Mucosa of gallbladder (tissue), 1 donor: ENCODE measurements around the gene PIK3CD. TPM values are rescaled to one million over a fixed set of nuclear protein-coding genes. Genes with fewer than 3 reads are reported as not detected.
"Not testable (repeated sequence)": the region's sequence is repeated elsewhere in the genome, so short reads cannot be mapped to it uniquely, and the experiment has no call there.

ENCODE experiments used
- DNase-seq: peaks from one replicate; pipeline ENCODE4 v3.0.0-alpha.2; 2020; ENCODE audit warnings: low spot score
- total RNA-seq: library from RNA; stranded (reverse); gene quantifications from one replicate; pipeline ENCODE4 v1.2.1, GENCODE V29; 2021
- donor health status: DM: no; HTN: no; CAD: no.

PIK3CD gene
- total RNA-seq, 1 donor from 2014 or later: 17.6 TPM

DNA sequence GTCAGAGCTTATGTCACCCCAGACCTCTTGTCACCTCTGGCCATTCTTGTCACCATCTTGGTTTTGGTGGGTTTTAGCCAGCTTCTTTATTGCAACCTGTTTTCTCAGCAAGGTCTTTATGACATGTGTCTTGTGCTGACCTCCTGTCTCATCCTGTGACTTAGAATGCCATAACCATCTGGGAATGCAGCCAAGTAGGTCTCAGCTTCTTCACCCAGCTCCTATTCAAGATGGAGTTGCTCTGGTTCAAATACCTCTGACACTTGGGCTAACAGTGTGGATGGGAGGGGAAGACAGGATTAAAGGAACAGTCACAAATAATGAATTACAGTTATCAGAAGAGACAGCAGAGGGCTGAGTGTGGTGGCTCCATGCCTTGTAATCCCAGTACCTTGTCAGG, 30.5 kb upstream of the PIK3CD start:
- DNase-seq: no peak

DNA sequence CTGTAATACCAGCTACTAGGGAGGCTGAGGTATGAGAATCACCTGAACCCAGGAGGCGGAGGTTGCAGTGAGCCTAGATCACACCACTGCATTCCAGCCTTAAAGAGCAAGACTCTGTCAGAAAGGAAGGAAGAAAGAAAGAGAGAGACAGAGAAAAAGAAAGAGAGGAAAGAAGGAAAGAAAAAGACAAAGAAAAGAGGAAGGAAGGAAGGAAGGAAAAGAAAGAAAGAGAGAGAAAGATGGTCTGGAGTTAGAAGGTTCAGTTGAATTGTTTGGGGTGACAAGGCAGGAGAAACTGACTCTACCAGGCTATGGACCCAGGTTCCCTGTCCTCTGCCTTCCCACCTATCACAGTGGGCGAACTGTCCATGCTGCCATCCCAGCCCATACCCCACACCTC, 27.4 kb upstream of the PIK3CD start:
- no peak for DNase-seq

DNA sequence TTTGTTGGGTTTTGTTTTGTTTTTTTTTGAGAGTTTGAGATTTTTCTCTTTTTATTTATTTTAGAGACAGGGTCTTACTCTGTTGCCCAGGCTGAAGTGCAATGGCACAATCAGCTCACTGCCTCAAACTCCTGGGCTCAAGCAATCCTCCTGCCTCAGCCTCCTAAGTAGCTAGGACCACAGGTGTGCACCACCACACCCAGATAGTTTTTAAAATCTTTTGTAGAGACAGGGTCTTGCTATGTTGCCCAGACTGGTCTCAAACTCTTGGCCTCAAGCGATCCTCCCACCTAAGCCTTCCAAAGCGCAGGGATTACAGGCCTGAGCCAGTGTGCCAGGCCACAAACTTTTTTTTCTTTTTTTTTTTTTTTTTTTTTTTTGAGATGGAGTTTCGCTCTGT, 26.5 kb upstream of the PIK3CD start:
- not testable (repeated sequence) for DNase-seq

DNA sequence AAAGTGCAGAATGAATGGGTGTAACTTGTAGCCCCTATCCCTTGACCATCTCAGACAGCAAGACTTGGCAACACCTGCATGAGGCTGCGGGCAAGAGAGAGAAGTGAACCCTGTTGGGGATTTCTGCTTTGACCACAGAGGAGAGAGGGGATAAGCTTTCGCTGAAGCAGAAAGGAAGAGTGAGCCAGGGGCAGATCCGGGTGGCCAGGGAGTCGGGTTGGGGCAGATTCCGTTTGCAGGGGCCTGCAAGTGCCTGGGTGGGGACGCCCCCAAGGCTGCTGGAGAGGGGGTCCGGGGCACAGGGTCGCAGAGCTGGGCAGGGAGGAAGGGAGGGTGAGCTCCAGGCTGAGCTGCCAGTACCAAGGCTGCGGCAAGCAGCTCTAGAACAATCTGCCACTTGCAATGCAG, 25.3 kb upstream of the PIK3CD start:
- no peak for DNase-seq

DNA sequence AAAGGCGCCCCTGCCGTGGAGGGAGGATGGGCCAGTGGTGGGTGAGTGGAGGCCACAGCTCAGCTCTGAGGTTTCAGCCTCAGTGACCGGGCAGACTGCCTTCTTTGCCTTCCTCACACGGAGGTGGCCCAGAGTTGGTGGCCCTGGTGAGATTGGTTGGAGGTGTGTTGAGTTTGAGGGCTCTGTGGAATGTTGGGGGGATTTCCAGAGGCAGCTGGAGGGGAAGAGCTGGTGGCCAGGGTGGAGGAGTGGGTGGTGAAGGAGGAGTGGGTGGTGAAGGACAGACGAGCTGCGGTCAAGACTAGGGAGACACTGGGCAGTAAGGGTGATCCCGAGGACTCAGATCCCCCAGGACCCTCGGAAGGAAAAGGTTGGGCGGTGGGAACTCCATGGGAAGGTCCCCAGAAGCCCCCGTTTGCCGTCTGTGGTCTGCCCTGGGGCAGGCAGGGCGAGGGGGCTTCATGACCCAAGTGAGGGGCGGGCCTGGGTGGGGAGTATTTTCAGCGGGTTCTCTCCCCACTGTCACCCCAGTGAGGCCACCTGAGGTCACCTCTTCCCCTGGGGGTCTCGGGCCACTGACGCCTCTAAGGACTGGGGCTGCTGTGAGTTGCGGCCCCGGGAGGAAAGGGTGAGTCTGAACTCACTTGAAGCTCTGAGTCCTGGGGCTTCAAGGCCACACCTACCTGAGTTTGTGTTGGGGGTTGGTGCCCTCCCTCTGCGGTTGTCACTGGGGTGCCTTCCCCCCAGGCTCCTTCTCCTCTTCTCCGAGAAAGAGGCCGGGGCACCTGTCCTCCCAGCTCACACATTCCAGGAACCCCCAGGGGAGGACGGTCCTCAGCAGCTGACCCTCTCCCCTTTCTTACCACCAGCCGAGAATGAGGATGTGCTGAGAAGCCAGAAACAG, 22.7 kb upstream of the PIK3CD start:
- no peak for DNase-seq

DNA sequence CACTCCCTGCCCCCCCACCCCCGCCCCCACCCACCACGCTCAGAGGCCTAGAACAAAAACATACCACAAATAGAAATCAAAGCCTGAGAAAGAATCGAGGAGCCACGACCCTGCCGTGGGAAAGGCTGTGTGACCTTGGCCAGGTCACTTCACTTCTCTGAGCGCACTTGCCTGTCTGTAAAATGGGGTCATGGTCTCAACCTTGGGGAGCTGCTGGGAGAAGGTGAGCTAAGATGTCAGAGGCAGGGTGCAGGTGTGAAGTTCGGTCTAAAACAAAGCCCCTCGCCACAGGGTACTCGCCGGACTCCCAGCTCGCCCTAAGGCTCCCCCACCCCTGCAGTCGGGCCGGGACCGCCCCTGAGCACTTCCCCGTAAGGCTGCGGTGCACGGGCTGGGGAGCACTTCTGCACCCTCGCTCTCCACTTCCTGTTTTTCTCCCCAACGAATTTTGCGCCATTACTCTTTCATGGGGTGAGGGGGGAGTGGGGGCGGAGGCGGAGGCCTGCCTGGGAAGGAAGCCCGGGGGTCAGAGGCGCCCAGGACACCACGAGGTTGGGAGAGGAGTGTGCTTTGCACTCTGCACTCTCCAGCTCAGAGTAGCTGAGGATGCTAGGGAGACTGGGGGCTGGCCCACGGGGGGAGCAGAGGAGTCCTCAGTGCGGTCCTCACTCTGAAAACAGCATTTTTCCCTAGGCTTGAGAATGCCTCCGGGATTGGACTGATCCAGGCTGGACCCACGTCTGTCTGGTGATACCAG, 21.9 kb upstream of the PIK3CD start:
- peak; percentile 45 for DNase-seq

DNA sequence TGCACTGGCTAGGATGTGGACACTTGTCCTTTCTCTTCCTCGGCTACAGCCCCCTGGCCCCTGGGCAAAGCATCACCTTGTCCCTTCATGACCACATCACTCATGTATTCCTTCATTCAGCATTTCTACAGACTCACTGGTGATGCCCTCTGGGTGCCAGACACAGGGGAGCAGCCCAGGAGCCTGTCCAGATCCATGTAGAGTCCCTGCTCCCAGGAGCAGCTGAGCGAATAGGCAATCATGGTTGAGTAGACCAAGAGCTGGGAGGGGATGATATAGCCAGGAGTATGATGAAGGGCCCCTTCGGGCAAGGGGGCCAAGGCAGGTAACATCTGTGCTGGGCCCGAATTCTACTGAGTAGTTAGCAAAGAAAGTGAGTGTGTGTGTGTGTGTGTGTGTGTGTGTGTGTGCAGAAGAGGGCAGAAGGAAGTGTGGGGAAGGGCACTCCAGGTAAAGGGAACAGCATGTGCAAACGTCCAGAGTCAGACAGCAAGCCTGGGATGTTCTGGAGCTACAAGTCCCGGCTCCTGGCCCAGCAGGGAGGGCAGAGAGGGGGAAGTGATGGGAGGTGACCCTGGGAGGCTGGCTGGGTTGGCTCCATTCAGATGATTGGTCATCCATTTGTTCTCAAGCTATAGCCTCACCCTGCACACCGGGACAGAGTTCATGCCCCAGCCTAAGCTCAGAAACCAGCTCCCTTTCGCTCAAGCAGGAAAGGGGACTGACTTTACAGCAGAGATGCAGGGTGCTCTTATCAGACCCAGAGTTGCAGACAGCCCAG, 21.0 kb upstream of the PIK3CD start:
- DNase-seq: no peak

DNA sequence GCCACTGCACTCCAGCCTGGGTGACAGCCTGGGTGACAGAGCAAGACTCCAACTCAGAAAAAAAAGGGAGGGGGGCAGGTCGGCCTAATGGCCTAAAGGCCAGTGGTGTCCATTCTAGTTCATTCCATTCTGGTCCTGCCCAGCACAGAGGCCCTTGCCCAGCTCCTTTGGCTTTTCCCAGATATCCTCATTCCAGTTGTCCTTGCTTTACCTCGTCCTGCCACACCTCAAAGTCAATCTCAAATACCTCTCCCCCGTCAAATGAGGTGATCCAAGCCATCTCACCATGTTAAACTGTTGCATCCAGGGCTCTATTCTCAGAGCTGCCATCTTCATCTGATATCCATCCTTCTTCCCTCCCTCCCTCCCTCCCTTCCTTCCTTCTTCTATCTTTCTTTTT, 19.9 kb upstream of the PIK3CD start:
- no peak for DNase-seq

DNA sequence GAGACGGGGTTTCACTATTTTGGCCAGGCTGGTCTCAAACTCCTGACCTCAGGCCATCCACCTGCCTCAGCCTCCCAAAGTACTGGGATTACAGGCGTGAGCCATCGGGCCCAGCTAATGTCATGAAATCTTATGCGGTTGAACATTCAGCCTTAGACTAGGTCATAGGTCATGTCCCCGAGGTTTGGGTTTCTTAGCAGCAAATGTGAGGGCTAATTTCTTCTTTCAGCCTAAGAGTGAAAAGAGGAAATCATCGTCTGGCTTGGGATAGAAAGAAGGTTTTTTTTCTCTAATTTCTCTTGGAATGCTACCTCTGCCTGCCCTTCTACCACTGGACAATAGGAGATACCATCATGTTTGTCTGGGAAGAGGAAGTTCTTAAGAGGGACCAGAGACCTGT, 18.0 kb upstream of the PIK3CD start:
- no peak for DNase-seq

DNA sequence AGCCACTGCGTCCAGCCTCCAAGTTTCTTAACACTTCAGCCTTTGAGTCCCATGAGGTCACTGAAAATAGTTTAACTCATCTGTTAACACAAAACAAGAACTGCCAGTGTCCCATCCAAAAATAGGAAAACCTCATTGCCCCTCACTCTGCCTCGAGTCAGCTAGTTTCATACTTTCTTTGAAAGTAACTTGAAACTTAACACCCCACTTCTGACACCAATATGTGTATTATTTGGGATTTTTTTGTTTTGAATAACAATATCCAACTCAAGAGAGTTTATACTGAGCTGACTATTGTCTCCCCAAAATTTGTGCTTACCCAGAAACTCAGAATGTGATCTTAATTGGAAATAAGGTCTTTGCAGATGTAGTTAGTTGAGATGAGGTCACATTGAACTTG, 16.9 kb upstream of the PIK3CD start:
- DNase-seq: no peak

DNA sequence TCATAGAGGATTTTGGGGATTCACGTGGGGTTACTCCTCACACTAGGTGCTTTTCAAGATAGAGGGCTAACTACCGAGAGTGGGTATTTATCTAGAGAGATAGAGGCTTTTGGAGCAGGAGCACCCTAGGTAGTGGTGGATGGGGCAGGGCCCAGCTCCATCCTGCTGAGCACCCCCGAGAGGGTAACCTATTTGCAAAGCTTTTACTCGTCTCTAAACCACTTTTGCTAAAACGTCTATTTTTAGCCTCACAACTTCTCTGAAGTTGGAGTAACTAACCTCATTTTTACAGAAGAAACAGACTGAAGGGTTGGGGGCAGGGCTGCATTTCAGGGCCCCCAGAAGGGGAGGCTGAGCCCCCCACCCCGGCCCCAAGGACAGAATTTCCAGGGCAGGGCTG, 12.3 kb upstream of the PIK3CD start:
- no peak for DNase-seq

DNA sequence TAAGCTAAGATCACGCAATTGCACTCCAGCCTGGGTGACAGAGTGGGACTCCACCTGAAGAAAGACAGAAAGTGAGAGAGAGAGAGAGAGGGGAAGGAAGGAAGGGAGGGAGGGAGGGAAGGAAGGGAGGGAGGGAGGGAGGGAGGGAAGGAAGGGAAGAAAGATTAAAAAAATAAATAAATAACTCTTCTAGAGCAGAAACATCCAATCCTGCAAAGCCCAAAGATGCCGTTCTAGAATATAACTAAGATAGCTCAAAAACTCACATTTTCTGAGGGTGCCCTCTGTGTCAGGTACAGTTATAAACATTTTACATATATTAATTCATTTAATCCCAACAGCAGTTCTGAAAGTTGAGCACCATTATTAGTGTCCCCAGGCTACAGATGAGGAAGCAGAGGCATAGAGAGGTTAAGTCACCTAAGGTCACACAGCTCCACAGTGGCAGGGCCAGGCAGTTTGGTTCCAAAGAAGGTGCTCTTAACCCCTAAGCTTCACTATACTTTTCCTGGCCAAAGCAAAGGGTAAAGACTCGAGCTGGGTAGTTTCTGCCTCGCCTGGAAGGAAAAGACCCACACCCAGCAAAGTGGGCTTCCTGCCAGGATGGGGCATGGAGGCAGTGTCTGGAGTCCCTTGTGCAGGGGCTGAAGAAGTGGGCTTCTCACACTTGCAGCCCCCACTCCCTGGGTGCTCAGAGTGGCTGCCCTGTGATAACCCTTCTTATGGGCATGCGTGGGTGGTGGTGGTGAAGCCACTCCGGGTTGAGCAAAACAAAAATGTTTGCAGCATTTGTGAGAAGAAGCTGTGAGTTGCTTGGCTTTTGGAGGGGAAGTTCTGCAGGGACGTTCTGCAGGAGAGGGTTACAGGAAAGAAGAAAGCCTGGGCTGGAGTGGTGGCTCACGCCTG, 7.9 kb upstream of the PIK3CD start:
- no peak for DNase-seq

DNA sequence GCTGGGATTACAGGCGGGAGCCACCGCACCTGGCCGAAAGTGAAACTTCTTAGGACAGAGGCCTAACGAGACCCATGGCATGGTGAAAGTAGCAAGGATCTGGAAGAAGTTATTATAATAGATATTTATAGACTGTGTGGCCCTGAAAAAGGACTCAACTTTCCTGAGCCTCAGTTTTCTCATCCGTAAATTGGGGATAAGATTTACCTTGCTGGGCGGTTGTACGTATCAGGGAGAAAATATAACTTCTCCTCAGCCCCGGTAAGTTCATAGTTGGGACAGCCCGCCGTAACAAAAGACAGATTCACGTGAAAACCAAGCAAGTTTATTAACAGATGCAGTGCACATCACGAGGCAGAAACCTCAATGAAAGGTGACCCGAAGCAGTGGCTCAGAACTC, 5.5 kb upstream of the PIK3CD start:
- no peak for DNase-seq

DNA sequence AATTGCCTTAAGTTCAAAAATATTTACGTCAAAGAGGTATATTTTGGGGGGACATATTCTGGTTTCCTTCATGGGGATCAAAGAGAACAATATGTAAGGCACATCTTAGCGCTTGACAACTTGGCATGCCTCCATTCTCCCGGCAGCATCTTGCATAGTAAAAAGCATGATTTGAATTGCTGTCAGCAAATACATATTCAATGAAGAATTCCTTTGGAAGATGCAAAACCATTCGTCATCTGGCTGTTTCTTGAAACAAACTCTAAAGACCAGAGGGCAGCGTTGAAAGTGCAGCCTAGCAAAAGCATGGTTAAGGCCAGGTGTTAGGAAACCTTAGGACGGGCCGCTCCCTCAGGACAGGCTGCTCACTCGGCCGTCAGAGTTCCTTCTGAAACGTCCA, 3.4 kb upstream of the PIK3CD start:
- DNase-seq: no peak

DNA sequence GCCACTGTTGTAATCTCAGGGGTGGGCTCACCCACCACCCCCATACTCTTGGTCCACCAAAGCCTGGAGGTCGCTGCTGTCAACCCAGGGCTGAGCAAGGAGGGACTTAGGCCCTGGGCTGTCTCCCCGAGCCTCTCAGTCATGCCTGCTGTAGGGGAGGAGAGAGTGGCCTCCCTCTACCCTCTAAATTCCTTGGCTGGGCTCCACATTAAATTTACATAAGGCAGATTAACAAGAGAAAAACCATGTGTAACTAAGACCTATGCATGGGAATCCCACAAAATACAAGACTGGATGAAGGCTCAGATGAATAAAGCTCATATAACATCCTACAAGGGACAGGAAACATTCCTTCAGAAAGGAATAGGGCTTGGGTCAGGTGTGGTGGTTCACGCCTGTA, 1.8 kb upstream of the PIK3CD start:
- no peak for DNase-seq

DNA sequence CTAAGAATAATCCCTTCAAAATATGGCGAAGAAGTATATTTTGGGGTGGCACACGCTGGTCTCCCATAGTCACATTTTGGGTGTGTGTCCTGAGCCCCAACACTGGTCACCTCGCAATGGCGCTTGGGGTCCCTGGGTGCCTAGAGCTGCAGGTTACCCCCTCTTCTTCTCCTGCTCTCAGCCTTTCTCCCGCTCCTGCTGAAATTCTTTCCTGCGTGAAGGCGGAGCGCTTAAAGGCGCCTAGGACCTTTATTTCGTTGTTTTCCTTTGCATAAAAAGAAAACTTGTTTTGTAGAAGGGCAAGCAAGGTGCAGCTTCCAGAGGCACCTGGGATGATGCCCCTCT, 339 bp upstream of the PIK3CD start:
- DNase-seq: no peak

DNA sequence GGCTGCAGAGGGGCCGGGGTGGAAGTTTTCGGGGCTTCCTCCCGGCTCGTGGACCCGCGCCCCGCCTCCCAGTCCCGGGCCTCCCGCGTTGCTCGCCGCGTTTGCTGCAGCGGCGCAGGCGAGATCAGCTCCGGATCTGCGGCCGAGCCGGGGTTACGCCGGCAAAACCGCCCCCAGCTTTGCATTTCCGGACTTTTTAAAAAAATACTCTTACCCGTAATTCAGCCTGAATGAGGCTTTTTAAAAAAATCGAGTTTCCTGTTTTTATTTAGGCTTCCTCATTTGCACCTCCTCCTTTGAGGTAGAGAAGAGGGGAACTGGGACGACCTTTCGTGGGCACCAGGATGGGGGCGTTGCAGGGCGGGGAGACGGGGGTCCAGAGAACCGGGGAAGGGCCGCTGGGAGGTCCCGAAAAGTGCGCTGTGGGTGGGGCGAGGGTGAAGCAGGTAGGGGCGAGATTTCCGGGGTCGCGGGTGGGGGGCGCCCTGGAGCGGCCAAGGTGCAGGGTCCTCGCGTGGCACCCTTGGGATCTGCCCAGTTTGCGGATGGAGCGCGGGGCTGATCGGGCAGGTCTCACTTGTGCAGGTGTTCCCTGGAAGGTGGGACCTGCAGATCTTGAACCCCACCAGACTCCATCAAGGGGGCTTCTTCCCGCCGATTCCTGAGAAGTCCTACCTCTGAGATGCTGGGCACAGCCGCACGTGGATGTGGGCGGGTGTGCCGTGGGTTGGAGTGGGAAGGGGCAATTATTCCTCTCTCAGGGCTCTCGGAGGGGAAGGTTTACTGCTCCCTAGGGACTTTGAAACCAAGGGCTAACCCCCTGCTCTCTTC, 1.1 kb downstream of the PIK3CD start:
- no peak for DNase-seq

DNA sequence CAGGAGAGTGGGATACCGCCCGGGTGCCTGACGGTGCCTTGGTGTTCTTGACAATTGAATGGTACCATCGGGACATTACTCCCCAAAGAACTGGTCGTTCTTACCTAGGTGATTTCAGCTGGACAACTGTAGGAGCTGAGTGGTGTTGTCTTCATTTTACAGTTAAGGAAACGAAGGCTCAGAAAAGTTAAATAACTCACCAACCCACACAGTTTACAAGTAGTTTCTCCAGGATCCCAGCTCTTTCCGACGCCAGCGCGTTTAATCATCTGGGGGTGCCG, 1.6 kb downstream of the PIK3CD start:
- no peak for DNase-seq

DNA sequence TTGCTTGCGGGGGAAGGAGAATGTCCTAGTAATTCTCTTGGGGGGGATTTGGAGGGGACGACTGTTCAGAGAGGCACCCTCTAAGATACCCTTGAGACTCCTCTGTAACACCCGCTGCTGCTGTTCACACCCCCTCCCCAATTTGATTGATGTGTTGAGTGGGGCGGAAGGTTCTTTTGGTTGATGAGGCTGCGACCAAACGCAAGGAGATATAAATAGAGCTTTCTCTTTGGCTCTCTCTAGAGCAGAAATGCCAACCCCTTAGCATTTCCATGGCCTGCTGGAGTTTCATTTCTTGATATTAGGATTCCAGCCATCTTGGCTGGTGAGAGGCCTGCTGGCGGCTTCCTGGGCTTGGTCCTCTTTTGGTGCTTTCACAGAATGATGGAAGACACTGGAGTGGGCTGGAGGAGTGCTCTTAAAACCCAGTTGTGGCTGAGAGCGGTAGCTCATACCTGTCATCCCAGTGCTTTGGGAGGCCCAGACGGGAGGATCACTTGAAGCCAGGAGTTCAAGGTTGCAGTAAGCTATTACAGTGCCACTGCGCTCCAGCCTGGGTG, 2.0 kb downstream of the PIK3CD start:
- no peak for DNase-seq

DNA sequence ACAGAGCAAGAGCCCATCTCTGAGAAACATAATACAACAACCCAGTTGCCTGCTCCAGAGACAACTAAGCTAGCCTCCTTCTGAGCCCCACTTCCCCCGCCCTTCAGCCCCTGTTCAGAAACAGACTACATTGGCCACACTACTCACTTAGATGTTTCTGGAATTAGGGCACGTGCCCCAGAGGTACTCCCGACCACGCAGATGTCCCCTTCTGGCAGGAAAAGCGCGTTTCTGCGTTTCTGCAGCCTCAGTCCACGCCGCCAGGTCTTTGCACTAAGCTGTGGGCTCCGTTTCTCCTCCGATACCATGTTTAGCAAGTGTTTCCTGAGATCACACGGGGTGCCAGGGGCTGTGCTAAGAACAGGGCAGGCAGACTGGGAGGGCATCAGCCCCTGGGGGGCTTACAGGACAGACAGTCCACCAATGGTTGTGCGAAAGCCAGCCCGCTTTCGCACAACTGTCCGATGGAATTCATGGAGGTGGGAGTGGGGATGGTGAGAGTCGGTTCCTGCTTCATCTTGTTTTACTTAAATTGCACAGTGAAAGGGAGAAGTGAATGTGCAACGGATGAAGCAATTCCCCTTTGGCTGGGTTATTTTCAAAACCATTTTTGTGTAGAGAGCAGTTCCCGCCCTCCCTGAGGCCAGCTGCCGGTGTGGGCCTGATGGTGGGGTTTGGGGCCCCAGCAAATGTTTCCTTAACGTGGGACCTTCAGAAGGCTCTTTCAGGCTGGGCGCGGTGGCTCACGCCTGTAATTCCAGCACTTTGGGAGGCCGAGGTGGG, 2.7 kb downstream of the PIK3CD start:
- DNase-seq: no peak
